Stimulated activated CD8-positive, alpha-beta memory T cell treated with anti-CD3 and anti-CD28 coated beads, Interleukin-12 subunit alpha, Interleukin-12 subunit beta, amount 100 ng/mL, for 24 hours (primary cell): ENCODE data around the gene ANKRD34C.
"Not testable (repeated sequence)": the region's sequence is repeated elsewhere in the genome, so short reads cannot be mapped to it uniquely, and the experiment has no call there.

Source experiments
- DNase-seq: peaks from one replicate; pipeline ENCODE4 v3.0.0-alpha.2; 2020; ENCODE audit errors: extremely low read depth

Gene ANKRD34C

DNA sequence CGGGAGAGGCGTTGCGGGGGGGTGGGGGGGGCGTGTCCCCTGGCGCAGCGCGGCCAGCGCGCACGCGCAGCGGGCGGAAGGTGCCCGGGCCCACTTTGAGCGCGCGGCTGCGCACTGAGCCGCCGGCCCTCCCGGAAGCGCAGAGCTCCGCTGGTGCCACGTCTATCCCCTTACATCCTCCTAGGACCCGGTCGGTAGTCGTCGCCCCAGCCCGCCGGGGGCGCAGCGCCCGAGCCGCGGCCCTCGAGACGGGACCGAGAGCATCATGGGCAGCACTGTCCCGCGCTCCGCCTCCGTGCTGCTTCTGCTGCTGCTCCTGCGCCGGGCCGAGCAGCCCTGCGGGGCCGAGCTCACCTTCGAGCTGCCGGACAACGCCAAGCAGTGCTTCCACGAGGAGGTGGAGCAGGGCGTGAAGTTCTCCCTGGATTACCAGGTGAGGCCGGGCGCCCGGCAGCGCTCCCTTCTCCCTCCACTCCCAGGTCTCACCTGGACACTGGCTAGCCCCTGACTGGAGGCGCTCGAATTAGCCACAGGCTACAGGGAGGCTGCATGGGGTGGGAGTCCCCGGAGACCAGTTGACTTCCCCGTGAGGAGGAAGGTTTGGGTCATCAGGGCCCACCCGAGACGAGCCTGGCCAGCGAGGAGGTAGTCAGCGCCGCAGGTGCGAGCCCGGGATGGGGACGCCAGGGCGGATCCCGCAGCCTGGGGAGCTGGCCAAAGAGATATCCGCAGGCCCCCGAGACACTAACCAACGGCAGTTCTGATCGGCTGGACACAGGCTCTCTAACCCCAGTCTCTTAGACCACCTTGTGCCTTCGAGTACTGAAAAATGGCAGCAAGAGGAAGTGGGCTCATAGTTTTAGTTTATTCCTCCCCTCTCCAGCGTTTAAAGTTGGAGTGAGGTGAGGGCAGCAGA is 28.7 kb downstream of the ANKRD34C start, which contains the start of gene TMED3:
Gene TMED3, plus strand, starts transcription at position 128 of the 916 bp plus-strand sequence. Its CDS starts 138 bp downstream, at position 266.
- peak; percentile 61 for DNase-seq

DNA sequence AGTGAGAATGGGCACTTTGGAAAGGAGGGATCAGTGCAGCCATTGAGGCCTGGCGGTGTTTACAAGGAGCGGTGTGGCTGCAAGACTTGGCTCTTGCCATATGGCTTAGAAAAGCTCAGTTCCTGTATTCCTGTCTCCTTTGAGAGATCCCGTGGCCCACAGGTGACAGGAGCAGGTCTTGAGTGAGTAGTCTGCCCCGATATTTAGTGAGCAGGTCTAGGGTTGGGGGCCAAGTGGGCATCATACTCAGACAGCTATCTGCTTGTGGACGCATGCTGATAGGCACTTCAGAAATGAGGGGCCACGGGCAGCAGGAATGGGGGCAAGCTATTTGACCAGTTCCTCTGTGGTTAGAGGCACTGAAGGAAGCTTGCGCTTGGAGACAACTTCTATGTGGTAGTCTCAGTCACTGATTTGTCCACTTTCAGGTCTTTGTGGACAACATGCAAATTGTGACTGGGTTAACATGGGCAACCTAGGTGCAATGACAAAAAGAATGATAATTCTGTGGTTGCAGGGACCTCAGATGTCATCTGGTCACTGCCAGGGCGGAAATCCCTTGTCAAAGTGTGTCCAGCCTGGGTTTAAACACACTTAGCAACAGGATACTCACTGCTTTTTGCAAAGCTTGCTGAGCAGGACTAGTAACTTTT is 29.5 kb downstream of the ANKRD34C start:
- no peak for DNase-seq

- DNase-seq = no peak
These were observed 31.7 kb downstream of the ANKRD34C start for GRCh38 chr15:79314186-79314585.

DNA sequence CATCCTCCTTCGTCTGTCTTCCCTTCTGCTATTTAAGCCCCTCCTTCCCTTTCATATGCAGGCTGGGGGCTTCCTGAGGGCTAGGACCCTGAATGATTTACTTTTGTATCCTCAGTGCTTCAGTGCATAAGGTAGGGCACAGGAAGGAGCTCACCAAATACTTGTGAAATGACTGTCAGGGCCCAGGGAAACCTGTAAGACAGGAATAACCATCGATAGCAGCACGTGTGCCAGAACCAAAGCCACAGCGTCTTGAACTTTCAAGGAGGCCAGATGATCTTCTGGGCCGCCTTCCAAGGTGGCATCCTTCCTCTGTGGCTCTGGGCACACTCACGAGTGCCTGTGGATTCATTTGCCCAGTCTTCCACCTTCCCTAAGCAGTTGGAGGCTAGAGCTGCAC is 32.3 kb downstream of the ANKRD34C start:
- no peak for DNase-seq

- DNase-seq = no peak
These were observed 33.3 kb downstream of the ANKRD34C start for GRCh38 chr15:79315623-79316328.

GRCh38 chr15:79316864-79317263 is 34.3 kb downstream of the ANKRD34C start:
- no peak for DNase-seq

DNA sequence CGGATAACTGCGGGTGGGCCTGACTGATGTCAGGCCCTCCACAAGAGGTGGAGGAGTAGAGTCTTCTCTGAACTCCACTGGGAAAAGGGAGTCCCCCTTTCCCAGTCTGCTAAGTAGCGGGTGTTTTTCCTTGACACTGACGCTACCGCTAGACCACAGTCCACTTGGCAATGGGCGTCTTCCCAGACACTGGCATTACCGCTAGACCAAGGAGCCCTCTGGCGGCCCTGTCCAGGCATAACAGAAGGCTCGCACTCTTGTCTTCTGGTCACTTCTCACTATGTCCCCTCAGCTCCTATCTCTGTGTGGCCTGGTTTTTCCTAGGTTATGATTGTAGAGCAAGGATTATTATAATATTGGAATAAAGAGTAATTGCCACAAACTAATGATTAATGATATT is 37.5 kb downstream of the ANKRD34C start:
- DNase-seq = not testable (repeated sequence)

DNA sequence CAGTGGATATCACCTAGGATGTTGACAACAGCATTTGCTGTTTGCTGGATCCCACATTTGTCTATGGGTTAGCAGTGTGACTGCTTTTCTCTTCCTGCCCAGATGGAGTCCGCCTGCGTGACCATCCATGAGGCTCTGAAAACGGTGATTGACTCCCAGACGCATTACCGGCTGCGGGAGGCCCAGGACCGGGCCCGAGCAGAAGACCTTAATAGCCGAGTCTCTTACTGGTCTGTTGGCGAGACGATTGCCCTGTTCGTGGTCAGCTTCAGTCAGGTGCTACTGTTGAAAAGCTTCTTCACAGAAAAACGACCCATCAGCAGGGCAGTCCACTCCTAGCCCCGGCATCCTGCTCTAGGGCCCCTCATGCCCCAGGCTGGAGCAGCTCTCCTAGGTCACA is 39.4 kb downstream of the ANKRD34C start:
- no peak for DNase-seq

- no peak for DNase-seq
These were observed 39.8 kb downstream of the ANKRD34C start for GRCh38 chr15:79322306-79322705.

- no peak for DNase-seq
These were observed 40.4 kb downstream of the ANKRD34C start for GRCh38 chr15:79322945-79323344.

DNA sequence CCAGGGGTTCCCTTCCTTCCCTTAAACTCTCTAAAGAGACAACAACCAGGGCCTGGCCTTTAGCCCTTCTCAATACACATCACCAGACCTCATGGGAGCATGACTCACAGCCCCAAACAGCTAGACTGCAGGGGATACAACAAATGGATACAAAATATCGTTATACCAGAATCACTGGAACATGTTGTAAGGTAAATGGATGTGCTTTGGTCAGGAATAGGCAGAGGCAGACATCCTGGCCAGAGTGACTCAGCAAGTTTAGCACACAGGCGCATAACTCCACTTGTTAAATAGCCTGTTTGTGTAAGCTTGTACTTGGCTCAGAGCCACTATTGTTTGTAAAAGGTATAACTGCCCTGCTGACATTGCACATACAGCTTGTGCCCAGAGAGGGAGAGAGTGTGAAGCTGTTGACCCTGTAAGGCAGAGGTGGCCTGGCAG is 46.7 kb downstream of the ANKRD34C start:
- no peak for DNase-seq
